OCI-M2 (cell line): ENCODE measurements around the gene MEIS3.
A peak's percentile ranks its signal among the peaks of the same experiment; 100 is the strongest.

Experiments
- DNase-seq: peaks from one replicate; lab custom pipeline; 2025; ENCODE audit not compliant: unreplicated experiment; lab: John Stamatoyannopoulos, UW

The MEIS3 gene

GRCh38 chr19:47419030-47419783, at the start of gene MEIS3:
MEIS3 (minus strand) TSS chr19:47419527; CDS start chr19:47419081, 446 bp downstream.
- no peak for DNase-seq

GRCh38 chr19:47467914-47468313, 48.6 kb upstream of the MEIS3 start:
- no peak for DNase-seq

GRCh38 chr19:47465957-47466356, 46.6 kb upstream of the MEIS3 start:
- DNase-seq = no peak

GRCh38 chr19:47464675-47465419, 45.5 kb upstream of the MEIS3 start:
- DNase-seq = no peak

GRCh38 chr19:47461876-47462275, 42.5 kb upstream of the MEIS3 start:
- no peak for DNase-seq

- DNase-seq = no peak
Measured at GRCh38 chr19:47459477-47459876, 40.1 kb upstream of the MEIS3 start.

GRCh38 chr19:47458672-47459071, 39.3 kb upstream of the MEIS3 start:
- no peak for DNase-seq

- DNase-seq = no peak
Measured at GRCh38 chr19:47456721-47457474, 37.6 kb upstream of the MEIS3 start.

GRCh38 chr19:47450478-47450877, 31.2 kb upstream of the MEIS3 start:
- no peak for DNase-seq

GRCh38 chr19:47448360-47448727, 29.0 kb upstream of the MEIS3 start:
- DNase-seq = no peak

GRCh38 chr19:47447470-47448359, 28.4 kb upstream of the MEIS3 start:
- peak; percentile 97 for DNase-seq

GRCh38 chr19:47446534-47447469, 27.5 kb upstream of the MEIS3 start:
- DNase-seq = no peak

- DNase-seq = peak; percentile 29
Measured at GRCh38 chr19:47445937-47446402, 26.6 kb upstream of the MEIS3 start.

GRCh38 chr19:47445527-47445926, 26.2 kb upstream of the MEIS3 start:
- DNase-seq = no peak

GRCh38 chr19:47444388-47444821, 25.1 kb upstream of the MEIS3 start:
- peak; percentile 21 for DNase-seq

GRCh38 chr19:47443331-47443730, 24.0 kb upstream of the MEIS3 start:
- no peak for DNase-seq

- DNase-seq = no peak
Measured at GRCh38 chr19:47438793-47439220, 19.5 kb upstream of the MEIS3 start.

GRCh38 chr19:47437500-47437899, 18.2 kb upstream of the MEIS3 start:
- DNase-seq = no peak

GRCh38 chr19:47436712-47437401, 17.5 kb upstream of the MEIS3 start:
- DNase-seq = no peak
